Naive thymus-derived CD4-positive, alpha-beta T cell (primary cell): Measurements from ENCODE around the gene UFL1. TPM values are rescaled to one million over a fixed set of nuclear protein-coding genes. Genes with fewer than 3 reads are reported as not detected.

Source experiments
- ATAC-seq: fragments of 150-1000 bp; cut with Tn5 transposase; 2 replicates; pipeline ENCODE4 v1.10.0; 2021; ENCODE audit warnings: mild to moderate bottlenecking, moderate library complexity
- CTCF ChIA-PET: fragments of 350-600 bp; sonication (Branson Sonifier 250); formaldehyde crosslinking; loops from one replicate; lab custom pipeline; 2021; ENCODE audit warnings: antibody characterized with exemption; lab: Charles Lee
- POLR2A ChIA-PET: fragments of 350-600 bp; sonication (Branson Sonifier 250); formaldehyde crosslinking; loops from one replicate; lab custom pipeline; 2021; ENCODE audit warnings: antibody characterized with exemption, inconsistent platforms; lab: Charles Lee
- DNase-seq, 9 donors: peaks; one replicate each; pipeline versions ENCODE4 v3.0.0 to v3.0.0-alpha.2; 2020 to 2022; ENCODE audit warnings: mixed read lengths in 1 of 9
- H3K27ac ChIP-seq: one replicate; pipeline ENCODE4 v1.7.0; 2013; ENCODE audit warnings: mild to moderate bottlenecking, low read depth, low read length, moderate library complexity
- H3K27me3 ChIP-seq, 2 donors: one replicate each; pipeline ENCODE4 v1.7.0; 2013; ENCODE audit warnings: low read length in 2 of 2, mild to moderate bottlenecking in 2 of 2, moderate library complexity in 2 of 2; ENCODE audit not compliant: control insufficient read depth in 2 of 2, insufficient read depth in 2 of 2
- H3K36me3 ChIP-seq, 3 experiments: 1 replicate in 2 of 3; 2 replicates in 1 of 3; pipeline ENCODE4 v1.7.0; 2013; ENCODE audit warnings: low read length in 3 of 3, mild to moderate bottlenecking in 3 of 3, moderate library complexity in 1 of 3; ENCODE audit not compliant: insufficient read depth in 3 of 3, control insufficient read depth in 2 of 3
- H3K4me1 ChIP-seq, 2 donors: one replicate each; pipeline ENCODE4 v1.7.0; 2013; ENCODE audit warnings: low read length in 2 of 2, mild to moderate bottlenecking in 2 of 2, moderate library complexity in 1 of 2; ENCODE audit not compliant: control insufficient read depth in 2 of 2, insufficient read depth in 2 of 2
- H3K4me3 ChIP-seq: 2 replicates; pipeline ENCODE4 v1.7.0; 2013; ENCODE audit warnings: mild to moderate bottlenecking, low read length
- H3K9me3 ChIP-seq, 3 experiments: 1 replicate in 2 of 3; 2 replicates in 1 of 3; pipeline ENCODE4 v1.7.0; 2013; ENCODE audit warnings: low read length in 3 of 3; ENCODE audit not compliant: control insufficient read depth in 2 of 3
- H3K27ac Mint-ChIP-seq, 9 donors: one replicate each; pipeline ENCODE4 v1.8.0; 2020 to 2022; ENCODE audit warnings: mixed read lengths in 9 of 9, mild to moderate bottlenecking in 8 of 9, moderate library complexity in 5 of 9, inconsistent platforms in 2 of 9
- H3K27me3 Mint-ChIP-seq, 5 donors: one replicate each; pipeline ENCODE4 v1.8.0; 2021 to 2022; ENCODE audit warnings: mixed read lengths in 5 of 5, mild to moderate bottlenecking in 1 of 5
- H3K36me3 Mint-ChIP-seq, 5 donors: one replicate each; pipeline ENCODE4 v1.8.0; 2020 to 2022; ENCODE audit warnings: mixed read lengths in 5 of 5, mild to moderate bottlenecking in 3 of 5, inconsistent platforms in 1 of 5
- H3K4me1 Mint-ChIP-seq, 7 donors: one replicate each; pipeline ENCODE4 v1.8.0; 2020 to 2022; ENCODE audit warnings: mixed read lengths in 7 of 7, mild to moderate bottlenecking in 3 of 7, inconsistent platforms in 1 of 7
- H3K4me3 Mint-ChIP-seq, 10 donors: one replicate each; pipeline ENCODE4 v1.8.0; 2020 to 2022; ENCODE audit warnings: mild to moderate bottlenecking in 10 of 10, mixed read lengths in 10 of 10, moderate library complexity in 6 of 10, inconsistent platforms in 2 of 10
- H3K9me3 Mint-ChIP-seq, 11 donors: one replicate each; pipeline ENCODE4 v1.8.0; 2020 to 2022; ENCODE audit warnings: mixed read lengths in 11 of 11, mild to moderate bottlenecking in 4 of 11, inconsistent platforms in 1 of 11, moderate library complexity in 1 of 11
- intact Hi-C, 2 donors: fragments of 100-400 bp; cut with micrococcal nuclease; formaldehyde crosslinking; loops; one replicate each; pipeline ENCODE4 v1.15.1; 2023
- polyA plus RNA-seq, 2 donors: library from polyadenylated mRNA; unstranded; fragments of 300-500 nt; fragmentation: Illumina TruSeq; gene quantifications; one replicate each; pipeline ENCODE4 v1.2.3, GENCODE V29; 2021
- total RNA-seq, 6 experiments: library from RNA in 5 of 6; stranded (reverse) in 5 of 6; gene quantifications; 1 replicate in 5 of 6; 2 replicates in 1 of 6; pipeline ENCODE4 v1.2.3 and lab custom pipeline; 2021 to 2026

UFL1 gene
- total and polyA plus RNA-seq, 7 experiments from 2014 or later = 15.0 to 34.9 (median 21.3) TPM

- Histone ChIP-seq H3K4me3 (no peak within 1 kb of the TSS), H3K4me1 (no peaks in the 10 kb centered on the region), H3K9me3 (no peaks in the 10 kb centered on the region), H3K27me3 (no peaks in the 10 kb centered on the region), H3K36me3 (no peaks in the 10 kb centered on the region), H3K27ac (no peak within 1 kb of the TSS)
- Mint-ChIP-seq H3K9me3 (peaks cover 0 to 4% (median 0%) of the 10 kb centered on the region in 11 donors), H3K27me3 (peaks cover 0 to 28% (median 2%) of the 10 kb centered on the region in 5 donors), H3K36me3 (no peaks in the 10 kb centered on the region), H3K4me1 (peaks cover 0 to 5% (median 0%) of the 10 kb centered on the region in 7 donors), H3K27ac (no peak within 1 kb of the TSS), H3K4me3 (no peak within 1 kb of the TSS)
- ChIA-PET CTCF (no interaction called here), POLR2A (interaction anchor here (0.6 kb wide), 1 partner anchor 45 kb away, joined by 3 read pairs; no protein-coding TSS in a partner anchor)
- DNase-seq (no peak), ATAC-seq (no peak)
- intact Hi-C loops = no loop called here
Observed at GRCh38 chr6:96562886-96563285, 41.3 kb downstream of the UFL1 start, which contains the start of gene FHL5. Gene FHL5, plus strand, starts transcription at chr6:96563128. Its CDS starts 40,486 bp downstream, at chr6:96603614.

GRCh38 chr6:96563853-96564252, 42.2 kb downstream of the UFL1 start:
- Histone ChIP-seq H3K4me3 (no peak overlapping the region), H3K4me1 (no peaks in the 10 kb centered on the region), H3K9me3 (no peaks in the 10 kb centered on the region), H3K27ac (no peak overlapping the region), H3K36me3 (no peaks in the 10 kb centered on the region), H3K27me3 (no peaks in the 10 kb centered on the region)
- ATAC-seq (no peak), DNase-seq (no peak)
- Mint-ChIP-seq H3K9me3 (peaks cover 0 to 7% (median 2%) of the 10 kb centered on the region in 11 donors), H3K27ac (no peak overlapping the region), H3K27me3 (peaks cover 3 to 32% (median 9%) of the 10 kb centered on the region in 5 donors), H3K4me1 (peaks cover 0 to 5% (median 0%) of the 10 kb centered on the region in 7 donors), H3K36me3 (no peaks in the 10 kb centered on the region), H3K4me3 (no peak overlapping the region)
- CTCF ChIA-PET = no interaction called here
- POLR2A ChIA-PET = no interaction called here
- intact Hi-C loops = no loop called here

GRCh38 chr6:96570053-96570452, 48.4 kb downstream of the UFL1 start:
- Histone ChIP-seq H3K36me3 (no peaks in the 10 kb centered on the region), H3K9me3 (peaks cover 0 to 26% (median 4%) of the 10 kb centered on the region in 3 experiments), H3K27ac (no peak overlapping the region), H3K27me3 (no peaks in the 10 kb centered on the region), H3K4me1 (no peaks in the 10 kb centered on the region), H3K4me3 (no peak overlapping the region)
- DNase-seq (no peak), ATAC-seq (no peak)
- CTCF ChIA-PET = no interaction called here
- intact Hi-C loops = no loop called here
- Mint-ChIP-seq H3K36me3 (peaks cover 0 to 9% (median 4%) of the 10 kb centered on the region in 5 donors), H3K9me3 (peaks cover 0 to 44% (median 23%) of the 10 kb centered on the region in 11 donors), H3K4me3 (no peak overlapping the region), H3K27me3 (peaks cover 14 to 34% (median 25%) of the 10 kb centered on the region in 5 donors), H3K4me1 (no peaks in the 10 kb centered on the region), H3K27ac (peak overlapping the region in 1 of 9 donors; percentile 17)
- POLR2A ChIA-PET = no interaction called here

GRCh38 chr6:96571551-96571950, 49.9 kb downstream of the UFL1 start:
- Histone ChIP-seq H3K4me1 (no peaks in the 10 kb centered on the region), H3K9me3 (peaks cover 0 to 26% (median 4%) of the 10 kb centered on the region in 3 experiments), H3K27me3 (no peaks in the 10 kb centered on the region), H3K27ac (no peak overlapping the region), H3K36me3 (no peaks in the 10 kb centered on the region), H3K4me3 (no peak overlapping the region)
- CTCF ChIA-PET = no interaction called here
- intact Hi-C loops = no loop called here
- Mint-ChIP-seq H3K4me3 (no peak overlapping the region), H3K27ac (no peak overlapping the region), H3K9me3 (peaks cover 0 to 44% (median 23%) of the 10 kb centered on the region in 11 donors), H3K4me1 (no peaks in the 10 kb centered on the region), H3K27me3 (peaks cover 18 to 47% (median 31%) of the 10 kb centered on the region in 5 donors), H3K36me3 (peaks cover 0 to 9% (median 4%) of the 10 kb centered on the region in 5 donors)
- POLR2A ChIA-PET = no interaction called here
- DNase-seq (no peak), ATAC-seq (no peak)

- CTCF ChIA-PET = no interaction called here
- DNase-seq (no peak), ATAC-seq (no peak)
- no peak overlapping the region for H3K27ac Mint-ChIP-seq
- Histone ChIP-seq H3K27me3 (no peaks in the 10 kb centered on the region), H3K36me3 (no peaks in the 10 kb centered on the region), H3K4me3 (no peak overlapping the region), H3K9me3 (peaks cover 0 to 17% (median 4%) of the 10 kb centered on the region in 3 experiments), H3K4me1 (no peaks in the 10 kb centered on the region), H3K27ac (no peak overlapping the region)
- H3K9me3 Mint-ChIP-seq = peaks cover 0 to 22% (median 8%) of the 10 kb centered on the region in 11 donors
- no peaks in the 10 kb centered on the region for H3K4me1 Mint-ChIP-seq
- peaks cover 0 to 8% (median 0%) of the 10 kb centered on the region in 5 donors for H3K36me3 Mint-ChIP-seq
- POLR2A ChIA-PET = interaction anchor here (0.7 kb wide), 1 partner anchor 8 kb away, joined by 3 read pairs; no protein-coding TSS in a partner anchor
- H3K4me3 Mint-ChIP-seq = no peak overlapping the region
- H3K27me3 Mint-ChIP-seq = peaks cover 8 to 33% (median 20%) of the 10 kb centered on the region in 5 donors
- intact Hi-C loops = no loop called here
Observed at GRCh38 chr6:96575359-96575758, 53.8 kb downstream of the UFL1 start.

GRCh38 chr6:96576221-96576620, 54.6 kb downstream of the UFL1 start:
- H3K4me3 ChIP-seq = no peak overlapping the region
- H3K27ac Mint-ChIP-seq = no peak overlapping the region
- peaks cover 0 to 14% (median 3%) of the 10 kb centered on the region in 11 donors for H3K9me3 Mint-ChIP-seq
- peaks cover 0 to 9% (median 0%) of the 10 kb centered on the region in 3 experiments for H3K9me3 ChIP-seq
- intact Hi-C loops = no loop called here
- H3K4me1 ChIP-seq = no peaks in the 10 kb centered on the region
- ATAC-seq (no peak), DNase-seq (no peak)
- H3K27ac ChIP-seq = no peak overlapping the region
- no peaks in the 10 kb centered on the region for H3K4me1 Mint-ChIP-seq
- H3K36me3 Mint-ChIP-seq = no peaks in the 10 kb centered on the region
- ChIA-PET POLR2A (no interaction called here), CTCF (no interaction called here)
- no peaks in the 10 kb centered on the region for H3K36me3 ChIP-seq
- H3K27me3 Mint-ChIP-seq = peaks cover 8 to 26% (median 20%) of the 10 kb centered on the region in 5 donors
- no peaks in the 10 kb centered on the region for H3K27me3 ChIP-seq
- no peak overlapping the region for H3K4me3 Mint-ChIP-seq

- Mint-ChIP-seq H3K9me3 (peaks cover 0 to 2% (median 0%) of the 10 kb centered on the region in 11 donors), H3K27ac (no peak overlapping the region), H3K4me1 (no peaks in the 10 kb centered on the region), H3K4me3 (no peak overlapping the region), H3K27me3 (peaks cover 13 to 31% (median 16%) of the 10 kb centered on the region in 5 donors), H3K36me3 (no peaks in the 10 kb centered on the region)
- no peaks in the 10 kb centered on the region for H3K36me3 ChIP-seq
- ChIA-PET CTCF (no interaction called here), POLR2A (no interaction called here)
- ATAC-seq (no peak), DNase-seq (no peak)
- no peaks in the 10 kb centered on the region for H3K9me3 ChIP-seq
- no peaks in the 10 kb centered on the region for H3K27me3 ChIP-seq
- H3K27ac ChIP-seq = no peak overlapping the region
- no peak overlapping the region for H3K4me3 ChIP-seq
- intact Hi-C loops = no loop called here
- no peaks in the 10 kb centered on the region for H3K4me1 ChIP-seq
Observed at GRCh38 chr6:96582021-96582420, 60.4 kb downstream of the UFL1 start.
